ENCODE results near the gene RUVBL2.
"Not testable (repeated sequence)": the region's sequence is repeated elsewhere in the genome, so short reads cannot be mapped to it uniquely, and the experiment has no call there.

Gene RUVBL2

GRCh38 chr19:49049834-49050233 is 56.1 kb downstream of the RUVBL2 start:
- DNase-seq (ENCODE audit: low spot score): not testable (repeated sequence)

- DNase-seq (ENCODE audit: low spot score): not testable (repeated sequence)
Measured at GRCh38 chr19:49050376-49051033, 56.8 kb downstream of the RUVBL2 start.

GRCh38 chr19:49056101-49056901 is 62.6 kb downstream of the RUVBL2 start:
- DNase-seq (ENCODE audit: low spot score): no peak

GRCh38 chr19:49056902-49057596 is 63.4 kb downstream of the RUVBL2 start:
- not testable (repeated sequence) for DNase-seq (ENCODE audit: low spot score)

- no peak for DNase-seq (ENCODE audit: low spot score)
Measured at GRCh38 chr19:49057636-49058234, 64.0 kb downstream of the RUVBL2 start, which contains the start of gene CGB7. CGB7 (minus strand) TSS chr19:49057749; CDS start chr19:49055375, 2,374 bp downstream.

GRCh38 chr19:49058562-49058961 is 64.9 kb downstream of the RUVBL2 start:
- no peak for DNase-seq (ENCODE audit: low spot score)

- no peak for DNase-seq (ENCODE audit: low spot score)
Measured at GRCh38 chr19:49059053-49059452, 65.4 kb downstream of the RUVBL2 start.

GRCh38 chr19:49061000-49061399 is 67.3 kb downstream of the RUVBL2 start:
- no peak for DNase-seq (ENCODE audit: low spot score)

GRCh38 chr19:49061445-49061844 is 67.8 kb downstream of the RUVBL2 start:
- DNase-seq (ENCODE audit: low spot score): no peak

GRCh38 chr19:49064029-49064629 is 70.4 kb downstream of the RUVBL2 start:
- DNase-seq (ENCODE audit: low spot score): no peak

GRCh38 chr19:49064768-49065611 is 71.3 kb downstream of the RUVBL2 start, which contains the start of gene NTF4:
NTF4 (minus strand) TSS chr19:49064818; CDS start chr19:49061997, 2,821 bp downstream.
- DNase-seq (ENCODE audit: low spot score): no peak
